NCI-H2196 (cell line): ENCODE measurements around the gene HOXC9.
"Not testable (repeated sequence)": the region's sequence is repeated elsewhere in the genome, so short reads cannot be mapped to it uniquely, and the experiment has no call there.

Source experiments
- DNase-seq: peaks from one replicate; lab custom pipeline; 2025; ENCODE audit not compliant: unreplicated experiment; lab: John Stamatoyannopoulos, UW

The HOXC9 gene

DNA sequence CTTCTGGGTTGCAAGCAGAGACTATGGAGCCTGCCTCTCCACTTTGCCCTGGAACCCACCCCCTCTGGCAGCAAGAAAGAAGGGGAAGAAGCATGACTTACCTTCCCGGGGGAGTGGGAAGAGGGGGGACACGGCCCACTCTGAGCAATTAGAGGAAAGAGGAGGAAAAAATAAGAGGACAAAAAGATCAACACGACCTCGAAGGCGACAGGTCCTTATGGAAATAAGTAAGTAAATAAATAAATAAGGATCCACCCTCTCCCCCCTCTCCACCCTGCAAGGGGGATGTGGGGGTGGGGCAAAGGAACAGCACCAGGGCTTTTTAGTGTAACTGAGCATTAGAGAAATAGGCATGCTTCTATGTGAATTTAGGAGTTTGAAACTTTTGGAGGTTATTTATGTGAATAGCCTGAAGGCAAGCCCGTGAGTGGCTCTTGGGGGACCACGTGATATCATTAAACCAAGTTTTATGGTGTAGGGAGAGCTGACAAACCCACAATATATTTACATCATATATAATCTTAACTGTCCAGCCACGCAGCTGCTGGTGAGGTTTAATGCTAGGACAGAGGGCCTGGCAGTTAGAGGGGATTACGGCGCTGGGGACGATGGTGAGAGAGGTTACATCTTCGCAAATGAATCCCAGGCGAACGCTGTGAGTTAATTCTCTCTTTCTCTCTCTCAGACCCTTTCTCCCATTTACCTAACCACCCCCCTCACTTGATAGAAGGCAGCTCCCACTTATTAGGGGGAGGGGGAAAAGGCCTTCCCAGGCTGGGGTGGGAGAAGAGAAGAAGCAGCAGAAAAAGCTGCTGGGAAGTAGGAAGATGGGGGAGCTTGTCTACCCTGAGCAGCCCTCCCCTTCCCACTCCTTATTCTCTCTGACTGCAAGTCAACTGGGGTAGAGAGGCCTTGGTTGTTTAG lies 37.7 kb downstream of the HOXC9 start:
- no peak for DNase-seq

DNA sequence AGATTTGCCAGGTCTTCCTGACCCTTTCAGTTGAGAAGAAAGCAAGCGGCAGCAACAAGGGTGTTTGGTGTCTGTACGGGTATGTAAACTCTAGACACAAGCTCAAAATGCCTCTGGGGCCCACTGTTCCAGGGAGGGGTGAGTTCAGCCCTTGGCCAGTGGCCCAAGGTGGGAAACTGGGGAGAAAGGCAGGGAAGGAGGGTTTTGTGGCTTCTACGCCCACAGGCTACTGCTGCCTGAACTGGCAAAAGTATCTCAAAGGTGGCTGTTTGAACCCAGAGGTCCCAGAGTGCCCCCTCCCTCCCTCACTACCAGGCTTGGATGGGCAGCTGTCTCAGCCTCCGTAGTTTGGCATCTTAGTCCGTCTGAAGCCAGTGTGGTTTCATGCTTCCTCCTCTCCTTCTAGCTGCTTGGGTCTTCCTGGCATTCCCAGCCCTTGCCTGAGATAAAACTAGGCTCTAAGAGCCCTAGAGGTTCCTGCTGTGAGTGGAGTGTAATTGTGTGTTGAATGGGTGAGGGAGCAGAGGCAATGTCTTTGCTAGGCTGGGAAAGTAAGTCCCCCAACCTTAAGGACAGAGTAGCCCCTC lies 38.4 kb downstream of the HOXC9 start:
- no peak for DNase-seq

DNA sequence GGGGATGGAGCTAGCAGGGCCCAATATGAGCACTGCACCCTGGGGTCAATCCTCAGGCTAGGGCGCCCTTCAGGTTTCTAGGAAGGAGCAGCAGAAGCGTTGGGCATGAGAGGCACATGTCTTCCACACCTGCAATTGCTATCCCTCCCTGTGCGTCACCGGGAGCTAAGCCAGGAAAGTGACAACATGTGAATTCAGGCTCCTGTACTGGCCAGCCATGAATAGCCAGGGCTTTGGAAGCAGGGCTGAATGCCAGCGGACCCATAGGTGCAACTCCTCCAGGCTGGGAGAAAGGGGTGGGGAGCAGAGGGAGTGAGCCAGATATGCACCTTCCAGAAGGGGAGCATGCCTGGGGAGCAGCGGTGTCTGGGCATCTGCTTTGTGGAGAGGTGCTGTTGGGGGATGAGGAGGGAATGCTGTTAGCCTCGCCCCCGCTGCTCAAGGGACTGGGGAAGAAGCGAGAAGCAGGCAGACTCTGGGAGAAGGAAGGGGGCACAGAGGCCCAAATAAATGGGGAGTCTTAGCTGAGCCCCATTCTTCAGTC lies 39.0 kb downstream of the HOXC9 start:
- peak; percentile 86 for DNase-seq

DNA sequence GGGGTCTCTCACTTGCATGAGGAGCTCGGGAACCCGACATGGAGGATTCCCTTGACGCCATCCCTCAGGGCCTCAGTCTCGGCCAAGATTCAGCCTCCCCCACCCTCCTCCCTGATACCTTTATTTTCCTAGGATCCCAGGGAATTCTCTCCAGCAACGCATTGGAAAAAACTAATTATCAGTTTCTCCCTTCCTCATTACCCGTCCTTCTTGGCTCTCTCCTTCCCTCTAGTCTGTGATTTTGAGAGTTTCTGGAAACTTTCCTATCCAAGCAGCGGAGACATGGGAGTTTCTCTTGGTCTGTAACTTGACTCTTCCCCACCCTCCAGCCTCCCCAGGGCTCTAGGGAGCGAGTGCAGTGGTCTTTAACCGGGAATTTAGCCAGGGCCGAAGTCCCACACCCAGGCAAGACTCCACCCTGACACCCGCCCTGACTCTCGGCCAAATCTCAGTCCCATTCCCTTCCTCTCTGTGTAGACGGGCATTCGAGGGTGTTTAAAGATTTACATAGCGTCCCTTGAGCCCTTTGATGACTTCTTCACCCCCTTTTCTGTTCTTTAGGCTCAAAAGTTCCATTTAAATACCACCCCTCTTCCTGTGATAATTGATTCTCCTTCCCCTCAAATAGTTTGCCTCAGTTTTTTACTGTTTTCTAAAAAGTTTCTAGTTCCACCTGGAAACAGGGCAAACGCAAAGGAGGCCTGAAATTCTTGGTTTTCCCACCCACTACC lies 39.6 kb downstream of the HOXC9 start:
- DNase-seq, result no peak

DNA sequence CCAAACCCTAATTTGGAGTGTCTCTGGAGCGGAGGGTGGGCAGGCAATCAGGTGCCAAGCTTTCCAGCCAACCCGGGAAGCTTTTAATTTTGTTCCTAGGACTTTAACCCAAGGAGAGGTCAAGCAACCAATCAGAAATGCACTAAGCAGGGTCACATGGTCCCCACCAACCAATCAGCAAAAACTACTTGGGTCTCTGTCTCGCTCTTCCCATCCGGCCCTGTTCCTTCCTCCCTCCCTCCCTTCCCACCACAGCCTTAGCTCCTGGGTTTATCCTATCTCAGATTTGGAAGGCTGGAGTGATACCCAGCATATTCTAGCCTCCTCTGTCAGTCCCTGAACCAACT lies 40.2 kb downstream of the HOXC9 start:
- DNase-seq, result no peak

DNA sequence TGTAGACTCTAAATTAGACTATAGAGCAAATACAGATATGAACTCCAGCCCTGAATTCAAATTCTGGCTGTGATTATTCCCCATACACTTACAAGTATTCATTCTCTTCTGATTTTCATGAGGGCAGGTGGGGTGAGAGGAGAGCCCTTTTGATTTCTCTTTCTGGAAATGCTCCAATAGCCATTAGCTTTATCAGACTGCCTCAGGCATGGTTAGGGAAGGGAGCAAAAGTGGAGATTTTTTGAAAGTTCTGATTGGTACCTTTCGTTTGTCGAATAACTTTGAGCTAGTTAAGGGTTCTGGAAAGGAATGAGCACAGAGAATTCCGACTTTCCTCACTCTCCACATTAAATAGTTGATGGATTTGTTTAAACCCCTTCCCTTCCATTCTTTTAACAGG lies 40.7 kb downstream of the HOXC9 start:
- no peak for DNase-seq

DNA sequence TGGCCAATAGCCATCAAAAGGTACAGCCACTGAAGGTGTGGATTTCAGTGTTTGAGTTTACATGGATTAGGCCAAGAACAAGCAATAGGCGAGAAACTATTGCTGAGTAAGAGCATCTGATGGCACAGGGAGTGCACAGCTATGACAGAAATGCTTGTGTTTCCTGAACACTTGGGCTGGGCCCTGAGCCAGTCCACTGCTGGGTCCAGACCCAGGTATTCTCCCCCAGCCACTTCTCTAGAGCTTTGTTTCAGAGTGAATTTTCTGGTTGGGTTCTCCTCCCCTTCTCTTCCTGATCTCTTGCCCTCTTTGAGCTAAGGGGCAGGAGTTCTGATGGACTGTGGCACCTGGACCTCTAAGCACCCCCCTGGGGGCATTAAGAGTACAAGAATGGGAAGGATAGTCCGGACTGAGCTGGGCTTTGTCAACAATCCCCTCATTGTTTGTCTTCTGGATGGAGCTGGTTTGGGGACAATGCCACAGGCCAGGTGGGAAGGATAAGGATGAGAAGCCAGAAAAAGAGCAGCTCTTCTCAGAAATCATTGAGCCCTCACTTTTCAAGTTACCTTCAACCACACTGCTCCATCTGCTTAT lies 41.2 kb downstream of the HOXC9 start:
- DNase-seq, result no peak

DNA sequence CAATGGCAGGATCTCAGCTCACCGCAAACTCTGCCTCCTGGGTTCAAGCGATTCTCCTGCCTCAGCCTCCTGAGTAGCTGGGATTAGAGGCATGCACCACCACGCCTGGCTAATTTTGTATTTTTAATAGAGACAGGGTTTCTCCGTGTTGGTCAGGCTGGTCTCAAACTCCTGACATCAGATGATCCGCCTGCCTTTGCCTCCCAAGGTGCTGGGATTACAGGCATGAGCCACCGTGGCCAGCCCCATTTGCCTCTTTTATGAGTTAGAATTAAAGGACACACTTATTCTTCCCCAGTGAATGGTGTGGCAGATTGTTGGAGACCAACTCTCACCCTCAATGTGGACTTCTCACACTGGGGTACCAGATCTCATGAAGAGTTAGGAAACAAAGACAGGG lies 42.1 kb downstream of the HOXC9 start:
- not testable (repeated sequence) for DNase-seq

DNA sequence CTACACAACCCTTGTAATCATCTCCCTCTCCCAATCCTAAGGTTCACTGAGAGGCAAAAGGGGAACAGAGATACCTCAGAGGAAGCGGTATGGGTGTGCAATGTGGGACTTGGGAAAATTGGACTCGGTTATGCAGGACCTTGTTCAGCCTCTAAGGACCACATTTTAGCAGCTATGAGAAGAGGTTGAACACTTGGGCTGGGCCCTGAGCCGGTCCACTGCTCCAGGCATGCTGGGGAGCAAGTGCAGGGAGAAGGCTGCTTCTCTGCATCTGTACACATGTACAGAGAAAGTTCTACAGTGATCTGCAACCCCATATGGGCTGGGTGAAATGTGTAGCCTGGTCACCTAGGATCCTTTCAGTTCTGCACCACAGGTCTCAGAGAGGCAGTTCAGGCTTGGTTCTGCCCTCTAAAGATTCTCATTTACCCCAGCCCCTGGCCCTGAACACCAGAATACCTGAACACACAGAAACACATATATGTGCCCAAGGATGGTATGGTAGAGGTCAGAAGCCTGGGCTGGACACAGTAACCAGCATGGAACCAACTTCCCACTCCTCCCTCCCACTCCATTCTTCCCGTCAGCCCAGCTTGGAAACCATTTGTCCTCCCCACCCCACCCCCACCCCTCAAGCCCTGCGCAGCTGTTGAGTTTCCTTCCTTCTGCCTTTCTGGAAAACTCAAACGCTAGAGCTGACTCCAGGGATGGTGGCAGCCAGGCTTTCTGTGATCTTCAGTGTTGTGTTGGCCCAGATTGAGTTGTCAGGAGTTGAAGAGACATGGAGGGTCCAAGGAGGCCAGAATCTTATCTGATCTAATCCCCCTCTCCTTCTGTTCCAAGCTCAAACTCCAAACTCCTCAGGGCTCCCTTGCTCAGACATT lies 43.3 kb downstream of the HOXC9 start:
- no peak for DNase-seq

DNA sequence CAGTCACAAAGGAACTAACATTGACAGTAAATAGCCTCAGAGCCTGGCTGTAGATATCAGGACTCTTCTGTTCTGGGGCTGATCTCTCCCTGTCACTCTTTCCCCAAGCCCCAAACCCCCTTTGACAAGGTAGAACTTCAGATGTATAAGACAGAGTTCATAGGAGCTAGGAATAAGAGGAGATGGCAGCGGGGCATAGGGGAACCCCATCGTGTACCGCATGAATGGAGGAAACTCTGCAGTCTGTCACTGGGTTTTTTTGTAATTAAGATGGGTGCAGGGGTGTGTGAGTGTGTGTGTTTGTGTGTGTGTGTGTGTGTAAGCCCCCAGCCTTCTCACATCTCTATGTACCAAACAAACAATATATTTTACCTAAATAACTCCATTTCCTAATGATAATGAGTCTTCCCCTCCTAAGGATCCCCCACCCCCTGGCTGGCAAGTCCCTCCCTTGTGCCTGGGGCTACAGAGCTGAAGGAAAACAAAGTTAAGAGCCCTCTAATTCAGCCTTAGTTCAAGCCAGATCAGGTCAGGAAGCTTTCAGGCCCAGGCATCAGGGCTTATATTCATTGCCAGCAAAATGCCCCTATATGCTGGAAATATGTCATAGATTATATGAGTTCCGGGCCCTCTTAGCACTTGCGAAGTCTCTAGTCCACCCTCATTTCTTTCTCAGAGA lies 44.6 kb downstream of the HOXC9 start:
- no peak for DNase-seq

DNA sequence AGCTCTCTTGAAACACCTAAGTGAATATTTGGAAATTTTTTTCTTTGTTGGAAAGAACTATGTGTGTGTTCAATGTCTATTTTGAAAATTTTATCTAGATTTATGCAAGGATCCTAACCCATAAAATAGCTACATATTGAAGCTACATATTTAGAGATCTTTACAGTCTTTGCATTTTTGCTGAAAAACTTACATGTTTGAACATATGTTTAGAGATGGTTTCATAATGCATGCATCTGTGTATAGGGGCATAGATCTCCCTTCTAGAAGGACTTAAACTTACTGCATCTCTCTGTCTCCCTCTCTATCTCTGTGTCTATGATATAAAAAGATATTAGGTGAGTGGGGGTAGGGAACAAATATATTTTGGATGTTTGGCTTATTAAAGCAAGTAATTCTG lies 45.4 kb downstream of the HOXC9 start:
- DNase-seq, result no peak

DNA sequence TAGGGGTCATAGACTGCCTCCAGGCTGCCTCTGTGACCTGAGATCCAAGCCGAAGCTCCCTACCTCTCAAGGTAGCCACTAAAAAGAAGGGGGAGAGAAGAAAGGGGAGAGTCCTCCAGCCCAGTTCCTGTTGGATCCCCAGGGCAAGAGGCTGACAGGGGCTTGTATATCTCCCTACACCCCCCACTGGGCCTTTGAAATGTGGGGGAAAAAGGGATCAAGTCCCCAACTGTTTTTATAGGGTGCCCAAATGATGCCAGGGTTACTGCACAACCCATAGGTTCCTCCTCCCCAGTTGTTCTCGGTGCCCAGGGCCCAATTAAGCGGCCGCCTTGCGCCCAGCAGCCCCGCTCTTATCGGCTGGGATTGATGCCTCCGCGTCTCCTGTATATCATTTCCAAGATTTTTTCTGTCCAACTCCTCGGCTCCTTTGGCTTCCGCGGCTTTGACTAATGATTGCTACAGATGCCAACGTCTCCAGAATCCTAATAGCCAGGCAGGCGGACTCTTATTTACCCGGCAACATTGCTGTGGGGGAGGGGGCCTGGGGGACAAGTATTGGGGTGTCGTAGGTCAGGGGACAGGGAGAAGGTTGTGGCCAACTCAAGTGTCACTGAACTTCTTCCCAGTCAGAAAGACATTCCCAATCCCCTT lies 46.0 kb downstream of the HOXC9 start:
- DNase-seq, result no peak

DNA sequence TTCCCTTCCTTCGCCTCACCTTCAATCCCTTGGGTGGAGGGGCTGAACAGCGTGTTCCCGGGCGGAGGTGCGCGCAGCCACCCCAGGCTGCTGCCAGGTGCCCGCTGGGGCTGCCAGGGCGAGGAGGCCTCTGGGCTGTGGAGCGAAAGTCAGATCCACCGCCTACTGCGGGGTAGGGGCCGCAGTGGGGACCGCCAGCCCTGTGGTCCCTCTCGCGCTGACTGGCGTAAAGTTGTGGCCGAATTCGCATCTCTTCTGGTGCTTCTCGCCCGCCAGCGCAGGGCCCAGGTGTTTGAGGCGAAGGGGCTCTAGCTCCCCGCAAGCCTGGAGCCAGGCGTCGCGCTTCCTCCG lies 46.8 kb downstream of the HOXC9 start:
- no peak for DNase-seq

DNA sequence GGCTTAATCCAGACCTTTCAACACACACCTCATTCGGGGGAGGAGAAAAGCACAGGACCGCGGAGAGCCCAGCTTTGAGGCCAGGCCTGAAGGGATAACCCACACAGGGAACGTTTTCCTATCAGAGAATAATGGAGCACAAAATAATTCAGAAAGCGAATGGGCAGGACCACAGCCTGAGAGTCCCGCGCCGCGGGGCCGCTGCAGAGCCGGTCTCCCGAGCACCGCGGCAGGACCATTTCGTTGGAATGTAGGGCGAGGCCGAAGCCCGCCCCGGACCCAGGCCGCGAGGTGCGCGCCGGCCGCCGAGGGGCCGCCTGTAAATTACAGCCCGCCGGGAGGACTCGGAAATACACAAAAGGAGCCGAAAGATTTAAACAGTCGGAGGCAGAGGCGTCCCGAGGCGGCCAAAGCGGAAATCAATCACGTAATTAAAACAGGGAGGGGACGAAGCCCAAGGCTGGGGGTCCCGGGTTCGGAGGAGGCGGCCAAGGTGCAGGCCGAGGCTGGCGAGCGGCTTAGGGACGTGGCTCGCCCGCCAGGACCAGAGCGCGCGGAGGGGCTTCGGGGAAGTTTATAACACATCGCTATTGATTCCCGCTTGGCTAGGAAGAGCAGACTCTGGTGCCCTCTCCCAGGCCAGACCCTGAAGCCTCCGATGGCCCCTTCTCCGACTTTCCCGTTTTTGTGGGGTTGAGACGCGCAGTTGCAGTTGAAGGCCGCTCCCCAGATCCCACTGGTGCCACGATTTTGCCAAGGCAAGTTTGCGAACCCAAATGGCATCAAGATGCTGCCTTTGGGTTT lies 47.4 kb downstream of the HOXC9 start:
- no peak for DNase-seq

DNA sequence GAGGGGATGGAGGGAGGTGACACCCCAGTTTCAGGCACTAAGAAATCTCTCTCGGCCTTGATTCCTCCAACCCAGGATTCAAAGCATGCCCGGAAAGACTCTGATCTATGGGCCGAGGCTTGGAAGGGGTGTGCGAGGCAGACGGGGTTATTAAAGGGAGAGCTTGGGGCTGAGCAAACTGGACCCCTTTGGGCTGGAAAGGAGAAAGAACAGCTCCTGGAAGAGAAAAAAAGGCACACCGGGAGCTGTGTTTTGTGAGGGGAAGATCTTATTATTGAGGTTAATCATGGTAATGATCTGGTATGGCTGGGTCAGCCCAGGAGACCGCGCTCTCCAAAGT lies 48.0 kb downstream of the HOXC9 start:
- DNase-seq, result no peak

DNA sequence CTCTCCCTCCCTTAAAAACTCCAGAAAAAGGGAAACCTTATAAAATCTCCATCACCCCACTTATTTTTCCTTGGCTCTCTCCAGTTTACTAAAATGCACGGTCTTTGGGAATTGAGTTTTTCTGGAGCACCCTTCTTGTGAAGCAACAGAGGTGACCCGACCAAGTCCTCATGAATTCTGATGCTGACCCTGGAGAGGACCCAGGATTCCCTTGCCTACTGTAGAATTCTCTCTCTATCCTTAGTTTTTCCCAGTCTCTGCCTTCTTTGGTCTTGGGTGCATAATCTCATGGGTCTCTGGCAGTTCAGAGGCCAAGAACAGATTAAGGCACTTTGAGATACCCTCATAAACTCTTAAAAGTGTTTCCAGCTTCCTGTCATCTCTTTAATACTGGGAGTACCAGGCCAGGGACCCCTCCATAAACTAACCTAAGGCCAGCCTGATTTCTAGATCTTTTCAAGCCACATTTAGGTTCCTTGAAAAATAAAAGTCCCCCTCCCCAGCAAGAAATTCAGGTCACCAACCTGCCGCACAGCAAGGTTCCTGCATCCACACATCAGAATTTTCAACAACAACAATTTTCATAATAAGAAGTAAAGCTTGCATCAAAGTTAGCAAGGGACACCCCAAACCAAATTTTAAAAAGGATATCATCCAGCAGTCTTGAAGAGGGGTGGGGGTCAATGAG lies 48.6 kb downstream of the HOXC9 start:
- DNase-seq, result no peak

DNA sequence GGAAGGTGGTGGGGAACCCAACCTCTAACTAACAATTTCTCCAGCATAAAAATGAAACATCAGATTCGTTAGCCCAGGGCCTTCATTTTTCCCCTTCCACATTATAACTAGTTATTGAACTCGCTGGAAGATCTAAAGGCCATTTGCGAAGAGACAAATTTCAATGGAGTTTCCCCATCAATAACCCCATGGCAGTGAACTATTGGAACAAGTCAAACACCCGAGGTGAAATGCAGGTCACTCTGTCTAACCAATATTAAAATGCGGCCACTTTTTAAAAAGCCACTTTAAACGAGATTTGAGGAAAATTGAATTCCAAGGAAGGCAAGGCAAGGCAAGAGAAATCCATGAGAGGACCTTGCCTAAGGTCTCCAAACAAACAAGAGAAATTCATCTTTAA lies 49.1 kb downstream of the HOXC9 start:
- DNase-seq, result no peak

DNA sequence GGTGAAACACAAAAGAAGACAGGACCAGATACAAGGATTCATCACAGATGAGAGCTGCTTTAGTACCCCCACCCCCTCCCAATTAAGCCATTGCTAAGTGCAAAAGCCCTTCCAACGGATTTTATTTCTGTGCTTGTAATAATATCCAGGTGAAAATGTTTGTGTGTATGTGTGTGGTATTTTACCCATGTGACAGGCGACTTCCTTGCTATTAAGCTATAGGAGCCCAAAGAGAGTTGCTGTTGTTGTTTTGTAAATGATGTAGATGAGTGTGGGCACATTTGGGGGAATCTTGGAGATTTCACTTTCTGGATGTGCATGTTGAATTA lies 50.5 kb downstream of the HOXC9 start:
- no peak for DNase-seq
